GM15510 (cell line): ENCODE results near the gene DCLK2.

ENCODE experiments used
- POLR2A ChIP-seq: IDR thresholded peaks from 3 replicates; pipeline ENCODE4 v1.6.1; 2011; ENCODE audit warnings: borderline replicate concordance; ENCODE audit not compliant: insufficient read length; ENCODE audit errors: extremely low read depth

DCLK2 gene

GRCh38 chr4:150078041-150078578, at the start of gene DCLK2:
TSS of gene DCLK2 (plus strand) at chr4:150078445. CDS start at chr4:150079028, 583 bp downstream.
- no peak for TF ChIP-seq POLR2A

- TF ChIP-seq POLR2A = no peak
Measured at GRCh38 chr4:150032541-150032940, 45.7 kb upstream of the DCLK2 start.

GRCh38 chr4:150033081-150033480, 45.2 kb upstream of the DCLK2 start:
- TF ChIP-seq POLR2A = no peak

- TF ChIP-seq POLR2A = no peak
Measured at GRCh38 chr4:150033901-150034300, 44.3 kb upstream of the DCLK2 start.

- TF ChIP-seq POLR2A = no peak
Measured at GRCh38 chr4:150037251-150037856, 40.9 kb upstream of the DCLK2 start.

DNA sequence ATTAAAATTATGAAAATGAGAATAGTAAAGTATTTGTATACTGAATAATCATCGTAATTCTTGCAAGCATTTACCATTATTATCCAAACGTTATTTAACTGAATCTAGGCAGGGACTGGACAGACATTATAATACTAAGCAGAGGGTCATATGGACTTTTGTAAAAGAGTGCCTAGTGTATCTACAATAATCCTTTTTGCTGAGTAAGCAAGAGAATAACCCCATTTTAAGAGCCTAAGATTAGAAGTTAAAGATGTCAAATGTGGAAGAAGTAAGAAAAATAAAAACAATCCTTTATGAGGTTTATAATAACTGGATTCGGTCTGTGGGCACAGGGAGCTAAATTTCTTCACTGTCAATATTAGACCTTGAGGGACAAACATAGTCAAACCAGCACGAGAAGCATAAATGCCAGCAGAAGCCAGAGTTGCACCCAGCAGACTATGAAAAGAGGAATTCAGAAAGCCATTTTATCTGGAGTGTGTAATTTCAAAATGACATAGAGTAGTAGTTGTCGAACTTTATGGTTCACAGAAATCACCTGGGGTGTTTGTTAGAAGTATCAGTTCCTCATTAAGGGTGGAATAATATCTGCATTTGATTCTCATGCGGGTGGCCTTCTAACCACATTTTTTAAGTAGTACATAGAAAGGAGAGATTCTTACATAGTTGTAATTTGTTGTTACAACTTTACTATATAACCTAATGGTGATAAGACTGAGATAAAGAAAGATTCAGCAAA, 39.7 kb upstream of the DCLK2 start:
- TF ChIP-seq POLR2A = no peak

DNA sequence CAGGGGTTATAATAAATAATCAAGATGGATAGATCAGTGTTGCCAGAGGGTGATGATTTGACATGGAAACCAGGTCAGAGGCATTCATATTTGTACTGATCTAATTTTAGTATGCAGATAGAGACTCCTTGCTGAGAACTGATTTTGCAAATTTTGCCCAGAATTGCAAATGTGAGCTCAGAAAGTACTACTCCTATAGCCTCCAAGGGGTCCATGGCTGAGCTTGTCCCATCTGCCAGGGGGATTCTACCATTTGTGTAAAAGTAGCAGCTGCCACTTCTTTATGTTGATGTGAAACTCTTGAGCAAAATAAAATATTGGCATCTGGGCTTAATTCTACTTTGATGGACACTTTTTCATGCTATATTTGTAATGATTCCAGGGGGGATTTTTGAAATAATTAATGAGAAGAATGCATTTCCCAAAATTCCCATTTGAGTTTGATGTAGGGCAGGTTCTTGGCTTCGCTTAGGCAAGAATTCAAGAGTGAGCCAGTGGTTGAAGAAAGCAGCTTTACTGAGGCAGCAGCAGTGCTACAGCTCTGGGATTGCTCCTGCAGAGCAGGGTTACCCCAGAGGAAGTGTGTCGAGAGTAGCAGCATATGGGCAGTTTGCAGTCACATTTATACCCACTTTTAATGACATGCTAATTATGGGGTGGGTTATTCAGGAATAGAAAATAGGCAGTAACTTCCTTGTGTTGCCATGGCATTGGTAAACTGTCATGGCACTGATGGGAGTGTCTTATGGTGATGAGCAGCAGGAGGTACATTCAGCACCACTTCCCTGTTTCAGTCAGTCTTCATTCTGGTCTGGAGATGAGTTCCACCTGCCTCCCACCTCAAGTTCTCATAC, 38.7 kb upstream of the DCLK2 start:
- TF ChIP-seq POLR2A = no peak

- no peak for TF ChIP-seq POLR2A
Measured at GRCh38 chr4:150044517-150044916, 33.7 kb upstream of the DCLK2 start.

DNA sequence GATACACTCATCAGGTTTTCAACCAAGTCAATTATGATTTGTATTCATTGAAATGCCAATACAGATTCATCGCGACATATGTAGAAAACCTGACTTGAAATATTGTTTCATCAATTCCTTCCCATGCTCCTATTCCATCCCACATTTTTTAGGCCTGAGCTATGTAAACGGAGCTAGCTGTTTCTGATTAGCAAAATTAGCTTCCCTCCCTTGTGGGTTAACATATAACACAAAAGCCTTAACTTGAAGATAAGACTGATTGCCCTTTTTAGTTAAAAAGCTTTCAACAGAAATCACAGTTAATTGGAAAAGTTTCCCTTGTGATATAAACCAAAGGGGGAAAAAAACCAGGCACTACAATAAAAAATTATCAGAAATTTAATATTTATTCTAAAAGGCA, 32.8 kb upstream of the DCLK2 start:
- TF ChIP-seq POLR2A = no peak

GRCh38 chr4:150046728-150047217, 31.5 kb upstream of the DCLK2 start:
- TF ChIP-seq POLR2A = no peak

DNA sequence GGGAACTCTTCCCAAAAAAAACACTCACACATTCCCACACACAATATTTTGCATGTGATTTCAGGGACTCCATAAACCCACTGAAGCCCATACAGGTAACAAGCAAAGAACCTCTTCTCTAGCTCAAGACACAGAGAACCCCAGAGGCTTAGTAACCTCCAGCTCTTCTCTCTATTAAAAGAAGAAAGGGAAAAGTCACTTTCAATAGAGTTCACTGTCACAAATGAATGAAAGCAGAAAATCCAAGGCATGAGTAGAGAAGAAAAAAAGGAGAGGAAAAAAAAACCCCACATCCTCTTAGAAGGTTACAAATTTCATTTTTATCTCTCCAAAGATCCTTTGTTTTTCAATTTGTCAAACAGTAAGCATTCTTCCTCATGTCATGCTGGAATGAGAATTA, 30.7 kb upstream of the DCLK2 start:
- TF ChIP-seq POLR2A = no peak

DNA sequence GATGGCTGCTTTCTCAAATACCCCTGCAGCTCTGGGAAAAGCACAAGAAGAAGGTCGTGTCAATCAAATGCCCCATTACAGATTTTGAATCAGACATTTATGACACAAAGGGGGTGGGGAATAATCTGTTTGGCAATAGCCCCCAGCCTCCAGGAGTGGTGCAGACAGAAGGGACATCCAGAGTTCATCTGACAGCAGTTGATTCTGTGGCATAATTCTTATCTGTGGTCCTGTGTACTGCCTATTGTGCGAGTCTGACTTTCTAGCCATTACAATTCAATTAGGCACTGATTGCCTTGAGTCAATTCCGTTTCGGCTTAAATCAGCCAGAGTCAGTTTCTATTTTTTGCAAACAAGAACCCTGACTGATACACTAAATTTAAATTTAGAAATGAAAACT, 28.6 kb upstream of the DCLK2 start:
- no peak for TF ChIP-seq POLR2A

GRCh38 chr4:150050566-150050965, 27.7 kb upstream of the DCLK2 start:
- TF ChIP-seq POLR2A = no peak

GRCh38 chr4:150051111-150051510, 27.1 kb upstream of the DCLK2 start:
- no peak for TF ChIP-seq POLR2A

DNA sequence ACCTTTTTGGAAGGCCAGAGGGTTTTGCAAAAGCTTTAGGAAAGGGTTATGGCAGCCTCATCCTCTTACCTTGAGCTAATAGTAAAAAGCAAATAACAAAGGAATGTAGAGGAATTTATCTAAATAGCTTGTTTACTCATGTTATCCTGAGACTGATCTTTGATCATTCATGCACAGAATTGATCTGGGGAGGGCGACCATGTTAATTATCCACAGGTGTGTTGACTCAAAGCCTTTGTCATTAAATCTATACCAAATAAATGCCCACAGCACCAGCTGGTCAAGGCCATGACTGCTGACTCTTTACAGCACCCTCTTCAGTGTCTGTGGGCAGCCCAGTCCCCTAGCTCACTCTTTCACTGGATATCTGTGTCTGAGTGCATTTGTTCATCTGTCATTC, 22.8 kb upstream of the DCLK2 start:
- TF ChIP-seq POLR2A = no peak

DNA sequence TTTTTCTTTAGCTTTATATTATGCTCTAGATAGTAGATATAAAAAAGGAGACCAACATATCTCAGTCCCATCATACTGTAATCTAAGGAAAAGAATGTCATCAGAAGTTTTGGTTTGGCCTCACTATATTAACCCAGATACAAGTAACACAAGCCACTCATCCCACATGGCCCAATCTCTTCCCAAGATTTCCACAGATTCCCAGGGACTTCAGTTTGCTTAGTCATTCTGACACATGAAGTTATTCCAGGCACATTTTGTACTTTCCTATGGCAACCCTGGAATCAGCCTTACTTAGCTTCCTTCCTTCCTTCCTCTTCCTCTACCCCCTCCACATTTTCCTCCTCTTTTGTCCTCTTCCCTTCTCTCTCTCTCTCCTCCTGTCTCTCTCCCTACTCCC, 21.7 kb upstream of the DCLK2 start:
- no peak for TF ChIP-seq POLR2A
